ENCODE results near the gene RPL32. TPM values are rescaled to one million over a fixed set of nuclear protein-coding genes. Genes with fewer than 3 reads are reported as not detected.
"Not testable (repeated sequence)": the region's sequence is repeated elsewhere in the genome, so short reads cannot be mapped to it uniquely, and the experiment has no call there.

Gene RPL32
- total RNA-seq: 456 and 1,124 TPM in 2 replicates
- polyA plus RNA-seq (2012): 1,975 TPM

GRCh38 chr3:12841149-12841969 is at the start of gene RPL32:
Gene RPL32, minus strand, starts transcription at chr3:12841565. Its CDS starts 1,328 bp downstream, at chr3:12840237.
- DNase-seq (ENCODE audit: low read depth): peak; percentile 96

GRCh38 chr3:12890610-12891390 is 49.4 kb upstream of the RPL32 start:
- no peak for DNase-seq (ENCODE audit: low read depth)

DNA sequence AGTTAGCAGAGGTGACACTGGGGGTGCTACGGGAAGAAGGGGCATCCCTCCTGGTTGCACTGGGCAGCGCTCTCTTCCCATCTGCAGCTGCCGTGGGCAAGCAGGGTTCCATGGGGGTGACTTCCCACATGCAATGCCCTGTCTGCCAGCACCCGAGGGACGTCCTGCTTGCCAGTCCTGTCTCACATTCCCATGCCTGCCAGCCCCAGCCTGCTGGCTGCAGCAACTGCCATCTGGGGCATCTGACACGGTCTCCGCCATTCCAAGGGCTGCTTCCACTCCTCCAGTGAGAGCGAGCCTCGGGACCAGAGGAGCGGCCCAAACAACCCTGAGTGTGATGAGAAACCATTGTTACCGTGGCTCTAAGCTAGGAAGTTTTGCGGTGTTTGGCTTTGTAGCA is 45.4 kb upstream of the RPL32 start:
- peak; percentile 66 for DNase-seq (ENCODE audit: low read depth)

- peak; percentile 28 for DNase-seq (ENCODE audit: low read depth)
Observed at GRCh38 chr3:12886106-12886679, 44.8 kb upstream of the RPL32 start.

DNA sequence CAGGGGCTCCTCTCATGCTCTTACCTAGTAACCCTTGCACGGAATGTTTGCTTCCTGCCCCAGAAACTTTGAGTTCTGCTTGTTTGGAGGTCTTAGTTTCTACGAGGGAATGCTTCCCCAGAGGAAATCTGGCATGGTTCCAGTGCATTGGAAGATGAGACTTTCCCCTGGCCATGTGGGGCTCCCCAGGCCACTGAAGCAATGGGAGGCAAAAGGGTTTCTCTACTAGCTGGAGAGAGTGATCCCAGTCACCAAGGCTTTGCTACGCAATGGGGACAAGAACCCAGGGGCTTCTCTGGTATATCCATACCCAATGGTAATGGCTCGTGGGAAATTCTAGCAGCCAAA is 44.2 kb upstream of the RPL32 start:
- DNase-seq (ENCODE audit: low read depth): peak; percentile 29

DNA sequence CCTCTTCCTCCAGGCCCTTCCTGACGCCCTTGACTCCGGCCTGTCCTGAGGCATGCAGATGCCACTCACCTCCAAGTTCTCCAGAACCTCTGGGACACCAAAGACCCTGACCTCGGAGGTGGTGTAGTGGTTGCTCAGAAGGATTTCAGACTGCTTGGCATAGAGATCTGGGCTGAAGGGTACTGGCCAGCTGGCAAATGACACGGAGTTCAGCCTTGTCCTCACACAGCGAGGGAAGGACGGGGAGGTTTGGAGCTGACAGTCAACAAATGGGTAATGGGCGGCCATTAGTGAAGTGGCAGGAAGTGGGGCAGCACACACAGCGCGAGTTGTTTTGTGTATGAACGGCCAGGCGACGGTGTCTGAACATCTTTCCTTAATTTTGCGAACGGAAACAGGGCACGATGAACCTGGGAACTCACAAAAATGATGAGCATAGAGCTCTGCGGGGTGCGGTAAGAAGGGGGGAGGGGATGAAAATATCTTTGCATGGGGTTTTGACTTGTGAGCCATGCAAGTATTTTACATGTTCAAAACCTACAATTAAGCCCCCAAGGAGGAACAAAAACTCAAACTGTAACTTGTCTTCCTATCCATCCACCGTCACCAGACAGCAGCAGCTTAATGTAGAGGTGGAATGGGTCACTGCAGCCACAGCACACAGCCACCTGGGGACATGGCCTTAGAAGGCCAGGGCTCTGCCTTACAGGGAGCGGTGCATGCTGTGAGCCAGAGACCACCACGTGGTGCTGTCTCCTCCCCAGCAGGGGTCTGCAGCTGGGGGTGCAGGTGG is 43.6 kb upstream of the RPL32 start:
- DNase-seq (ENCODE audit: low read depth): no peak

DNA sequence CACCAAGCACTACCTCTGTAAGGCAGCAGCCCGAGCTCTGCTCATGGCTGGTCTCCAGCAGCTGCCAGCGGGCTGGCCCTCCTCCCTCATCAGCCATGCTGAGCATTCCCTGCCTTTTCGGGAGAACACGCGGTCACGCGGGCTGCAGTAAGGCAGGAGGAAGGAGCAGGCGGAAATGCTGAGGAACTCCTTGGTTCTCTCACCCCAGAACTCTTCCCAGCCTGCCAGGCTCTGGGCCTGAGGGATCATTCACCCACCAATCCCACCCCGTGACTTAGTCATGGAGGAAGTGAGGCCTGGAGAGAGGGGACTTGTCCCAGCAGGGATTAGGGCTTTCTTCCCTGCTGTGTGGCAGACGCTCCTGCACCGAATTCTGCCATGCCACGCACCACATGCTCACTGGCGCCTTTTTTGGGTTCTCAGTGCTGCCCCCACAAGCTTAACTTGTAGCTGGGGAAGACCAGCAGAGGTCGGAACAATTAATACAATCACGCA is 42.9 kb upstream of the RPL32 start:
- DNase-seq (ENCODE audit: low read depth): peak; percentile 79

DNA sequence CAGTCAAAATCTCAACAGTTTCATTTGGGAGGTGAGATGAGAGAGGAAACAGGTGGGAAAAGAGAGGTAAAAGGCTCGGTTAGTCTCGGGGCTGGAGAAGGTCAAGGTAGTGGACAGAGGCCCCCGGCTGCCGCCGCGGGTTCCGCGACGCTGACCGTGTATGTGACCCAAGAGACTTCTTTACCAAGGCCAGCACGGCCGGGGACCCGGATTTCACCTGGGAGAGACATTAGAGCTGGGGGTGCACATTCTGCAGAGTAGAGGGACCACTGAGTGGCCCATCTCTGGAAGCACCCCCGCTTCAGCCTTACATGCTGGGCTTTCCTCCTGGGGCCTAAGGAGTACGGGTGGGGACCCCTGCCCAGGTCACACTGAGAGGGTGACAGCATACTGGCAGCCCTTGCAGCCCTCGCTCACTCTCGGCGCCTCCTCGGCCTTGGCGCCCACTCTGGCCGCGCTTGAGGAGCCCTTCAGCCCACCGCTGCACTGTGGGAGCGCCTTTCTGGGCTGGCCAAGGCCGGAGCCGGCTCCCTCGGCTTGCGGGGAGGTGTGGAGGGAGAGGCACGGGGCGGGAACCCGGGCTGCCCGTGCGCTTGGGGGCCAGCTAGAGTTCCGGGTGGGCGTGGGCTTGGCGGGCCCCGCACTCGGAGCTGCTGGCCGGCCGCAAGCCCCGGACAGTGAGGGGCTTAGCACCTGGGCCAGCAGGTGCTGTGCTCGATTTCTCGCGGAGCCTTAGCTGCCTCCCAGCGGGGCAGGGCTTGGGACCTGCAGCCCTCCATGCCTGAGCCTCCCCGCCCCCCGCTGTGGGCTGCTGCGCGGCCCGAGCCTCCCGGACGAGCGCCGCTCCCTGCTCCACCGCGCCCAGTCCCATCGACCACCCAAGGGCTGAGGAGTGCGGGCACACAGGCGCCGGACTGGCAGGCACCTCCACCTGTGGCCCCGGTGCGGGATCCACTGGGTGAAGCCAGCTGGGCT is 41.3 kb upstream of the RPL32 start:
- DNase-seq (ENCODE audit: low read depth): no peak

- not testable (repeated sequence) for DNase-seq (ENCODE audit: low read depth)
Observed at GRCh38 chr3:12881858-12882257, 40.5 kb upstream of the RPL32 start.

GRCh38 chr3:12879191-12879815 is 37.9 kb upstream of the RPL32 start:
- no peak for DNase-seq (ENCODE audit: low read depth)

- not testable (repeated sequence) for DNase-seq (ENCODE audit: low read depth)
Observed at GRCh38 chr3:12878758-12879157, 37.4 kb upstream of the RPL32 start.

- peak; percentile 75 for DNase-seq (ENCODE audit: low read depth)
Observed at GRCh38 chr3:12878141-12878574, 36.8 kb upstream of the RPL32 start.

DNA sequence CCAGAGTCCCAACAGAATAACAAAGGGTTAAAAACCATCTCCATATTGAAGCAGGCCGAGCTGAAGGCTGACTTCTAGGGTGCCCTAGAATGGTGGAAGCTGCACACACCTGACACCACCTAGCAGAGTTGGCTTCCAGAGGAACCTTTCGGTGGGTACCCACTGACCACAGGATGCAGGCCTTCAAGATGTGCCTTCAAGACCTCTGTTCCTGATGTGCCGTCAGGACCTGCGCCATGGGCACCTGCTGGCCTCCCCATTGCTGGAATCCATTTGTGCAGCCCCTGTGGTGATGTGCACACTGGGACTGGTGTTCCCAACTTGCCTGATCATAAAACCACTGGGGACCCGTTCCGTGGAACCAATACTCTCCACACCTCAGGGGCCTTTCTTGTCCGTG is 35.7 kb upstream of the RPL32 start:
- no peak for DNase-seq (ENCODE audit: low read depth)

GRCh38 chr3:12875857-12876836 is 34.8 kb upstream of the RPL32 start:
- DNase-seq (ENCODE audit: low read depth): no peak

DNA sequence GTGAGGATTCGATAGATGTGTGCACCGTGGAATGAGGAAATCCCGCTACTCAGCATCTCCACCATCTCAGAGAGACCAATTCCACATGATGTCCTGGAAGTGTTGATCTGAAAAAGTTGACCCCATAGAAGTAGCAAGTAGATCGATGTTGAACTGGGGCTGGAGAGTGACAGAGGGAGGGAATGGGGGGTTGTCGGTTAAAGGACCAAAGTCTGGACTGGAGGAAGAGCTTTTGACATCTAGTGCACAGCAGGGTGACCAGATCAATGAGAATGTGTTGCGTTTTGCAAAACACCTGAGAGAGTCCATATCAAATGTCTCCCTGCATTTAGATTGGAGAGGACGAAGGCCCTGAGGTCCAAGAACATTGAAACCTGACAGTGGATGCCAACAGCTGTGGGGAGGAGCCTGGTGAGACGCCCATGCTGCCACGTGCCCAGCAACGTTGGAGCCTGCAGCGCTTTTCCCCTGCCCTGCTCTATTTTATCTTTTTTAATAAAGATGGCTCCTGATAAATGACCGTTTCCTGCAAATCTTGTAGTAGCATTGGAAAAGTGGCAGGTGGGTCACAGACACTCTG is 30.1 kb upstream of the RPL32 start:
- DNase-seq (ENCODE audit: low read depth): no peak

GRCh38 chr3:12870942-12871341 is 29.6 kb upstream of the RPL32 start:
- DNase-seq (ENCODE audit: low read depth): peak; percentile 45

DNA sequence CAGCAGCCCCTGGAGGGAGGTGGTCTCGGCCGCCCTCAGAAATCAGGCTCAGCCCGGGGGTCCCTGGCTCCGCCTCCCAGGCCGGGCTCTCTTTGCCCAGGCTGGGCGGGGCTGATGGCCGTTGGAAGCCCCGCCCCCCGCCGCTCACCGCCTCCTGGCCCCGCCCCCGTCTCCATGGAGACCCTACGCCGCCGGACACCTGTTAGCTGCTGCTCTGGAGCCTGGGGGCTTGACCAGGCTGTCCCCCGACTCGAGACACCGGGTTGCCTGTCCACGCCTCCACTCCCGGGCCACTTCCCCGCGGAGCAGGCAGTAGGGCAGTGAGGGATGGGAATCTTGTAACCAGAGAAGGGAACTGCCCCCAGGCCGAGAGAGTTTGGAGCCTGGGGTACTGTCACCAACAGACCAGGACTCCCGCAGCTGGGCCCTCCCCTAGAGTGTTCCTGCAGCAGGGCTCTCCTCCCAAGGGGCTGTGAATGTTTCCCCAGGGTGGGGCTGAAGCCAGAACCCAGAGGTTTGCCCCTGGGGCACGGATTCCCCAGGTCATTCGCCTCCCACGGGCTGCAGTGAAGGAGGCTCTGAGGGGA is 27.8 kb upstream of the RPL32 start:
- no peak for DNase-seq (ENCODE audit: low read depth)
